Activated CD8-positive, alpha-beta memory T cell treated with anti-CD3 and anti-CD28 coated beads for 1 hour (primary cell): ENCODE data around the gene PPY.
A peak's percentile ranks its signal among the peaks of the same experiment; 100 is the strongest.
"Not testable (repeated sequence)": the region's sequence is repeated elsewhere in the genome, so short reads cannot be mapped to it uniquely, and the experiment has no call there.

Experiments
- DNase-seq, 2 donors: peaks; one replicate each; pipeline ENCODE4 v3.0.0-alpha.2; 2020; ENCODE audit warnings: low read depth in 1 of 2; ENCODE audit errors: extremely low read depth in 1 of 2

PPY gene

DNA sequence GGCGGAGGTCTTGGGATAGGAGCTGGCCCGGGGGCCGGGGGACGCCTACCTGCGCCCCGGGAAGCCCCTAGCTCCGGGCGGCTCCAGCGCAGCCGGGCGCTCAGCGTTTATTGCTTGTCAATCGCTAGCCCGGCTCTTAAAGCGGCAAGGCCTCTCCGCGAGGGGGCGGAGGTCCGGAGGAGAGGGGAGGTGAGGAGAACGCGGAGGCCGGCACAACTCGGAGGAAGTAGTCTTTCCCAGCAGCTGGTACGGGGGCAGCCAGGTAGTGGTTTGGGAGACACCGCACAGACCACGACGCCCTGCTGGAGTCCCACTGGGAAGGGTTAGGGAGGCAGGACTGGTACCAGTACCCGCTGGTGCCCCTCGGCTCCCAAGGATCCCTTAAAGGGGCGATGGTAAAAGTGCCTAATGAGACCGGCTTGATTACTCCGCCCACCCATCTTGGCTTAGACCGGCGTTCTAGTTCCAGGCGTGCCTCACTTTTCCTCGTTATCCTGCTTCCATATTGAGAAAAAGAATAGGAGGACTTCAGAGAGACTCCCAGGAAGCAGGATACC, 34.8 kb downstream of the PPY start, which contains the start of gene MPP2:
TSS of gene MPP2 (minus strand) at position 112 of the 557 bp plus-strand sequence. CDS start 3,076 bp downstream, outside the sequence.
- peak in 1 of 2 donors; percentile 40 for DNase-seq

DNA sequence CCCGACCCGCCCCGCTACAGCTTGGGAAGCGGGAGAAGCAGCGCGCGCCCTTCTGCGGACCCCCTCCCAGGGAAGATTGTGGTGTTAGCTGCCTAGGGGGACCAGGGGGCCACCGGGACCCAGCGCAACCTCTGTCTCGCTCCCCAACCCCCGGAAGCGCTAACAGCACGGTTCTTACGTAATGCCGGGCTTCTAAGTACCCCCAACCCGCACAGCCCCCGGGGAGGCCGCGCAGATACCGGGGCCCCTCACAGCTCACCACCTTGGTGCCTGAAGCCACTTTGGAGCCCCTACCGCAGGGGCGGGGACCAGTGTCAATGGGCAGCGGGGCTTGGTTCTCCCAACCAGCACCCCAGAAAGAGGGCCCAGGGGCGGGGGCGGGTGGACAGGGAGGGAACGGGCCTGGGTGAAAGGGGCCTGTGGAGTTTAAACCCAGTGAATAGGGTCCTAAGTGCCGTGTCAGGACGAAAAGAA, 35.3 kb downstream of the PPY start:
- no peak for DNase-seq

DNA sequence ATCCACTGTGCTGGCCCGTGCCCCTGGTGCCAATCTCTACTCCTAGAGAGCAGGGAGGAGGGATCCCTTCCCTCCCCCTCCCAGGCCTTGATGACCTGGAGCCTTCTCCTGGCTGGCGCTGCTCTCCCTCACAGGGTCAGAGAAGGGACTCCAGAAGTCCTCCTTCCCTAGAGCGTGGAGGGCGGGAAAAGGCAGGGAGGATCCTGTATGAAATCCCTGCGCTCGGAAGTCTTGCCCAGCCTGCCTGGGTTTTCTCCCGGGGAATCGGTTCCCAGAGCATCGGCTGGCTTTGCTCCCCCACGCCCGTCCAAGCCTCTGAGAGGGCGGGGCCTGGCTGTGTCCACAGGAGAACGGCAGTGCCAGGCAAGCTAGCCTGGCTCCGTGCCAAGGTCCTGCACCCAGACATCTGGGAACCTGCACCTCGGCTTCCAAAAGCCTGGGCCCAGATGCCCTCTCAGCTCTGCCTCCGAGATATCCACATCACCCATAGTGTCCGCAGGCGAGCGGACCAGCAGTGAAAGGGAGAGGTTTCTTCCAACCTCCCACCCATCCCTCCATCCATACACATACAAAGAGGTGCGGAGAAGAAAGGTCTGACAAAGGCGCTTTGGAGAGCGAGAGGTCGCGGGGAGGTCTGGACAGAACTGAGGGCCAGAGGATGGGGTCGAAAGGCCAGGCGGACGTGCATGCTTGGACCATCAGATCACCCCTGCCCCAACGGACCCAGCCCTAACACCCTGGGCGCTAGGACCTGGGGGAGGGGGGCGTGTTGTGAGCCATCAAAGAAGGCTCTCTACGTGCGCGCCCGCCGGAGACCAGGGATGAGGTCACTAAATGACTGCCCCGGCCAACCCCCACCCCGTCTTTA, 36.1 kb downstream of the PPY start:
- DNase-seq, result no peak

DNA sequence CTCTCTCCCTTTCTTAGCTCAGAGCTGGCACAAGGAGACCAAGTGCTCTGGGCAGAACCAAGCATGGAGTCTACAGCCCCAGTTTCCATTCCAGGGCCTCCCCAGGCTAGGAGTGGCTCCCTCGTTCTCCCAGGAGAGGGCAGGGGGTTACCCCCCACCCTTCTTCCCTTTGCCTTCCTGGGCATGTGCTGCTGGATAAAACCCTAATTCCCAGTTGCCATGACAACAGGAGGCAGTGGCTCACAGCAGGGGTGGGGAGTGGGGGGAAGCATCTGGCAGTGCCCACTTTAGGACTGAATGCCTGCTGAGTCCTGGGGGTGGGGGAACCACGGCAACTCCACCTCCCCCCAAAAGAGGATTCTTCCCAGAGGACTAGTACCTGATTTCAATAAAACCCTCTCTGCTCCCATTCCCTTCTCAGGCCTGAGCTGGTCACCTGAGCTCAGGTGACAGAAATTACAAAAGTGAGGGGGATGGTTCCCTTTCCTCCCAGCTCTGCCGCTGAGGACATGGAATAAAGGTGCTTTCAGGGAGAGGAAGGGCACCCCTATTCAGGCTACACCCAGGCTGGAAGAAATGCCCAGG, 36.8 kb downstream of the PPY start:
- no peak for DNase-seq

DNA sequence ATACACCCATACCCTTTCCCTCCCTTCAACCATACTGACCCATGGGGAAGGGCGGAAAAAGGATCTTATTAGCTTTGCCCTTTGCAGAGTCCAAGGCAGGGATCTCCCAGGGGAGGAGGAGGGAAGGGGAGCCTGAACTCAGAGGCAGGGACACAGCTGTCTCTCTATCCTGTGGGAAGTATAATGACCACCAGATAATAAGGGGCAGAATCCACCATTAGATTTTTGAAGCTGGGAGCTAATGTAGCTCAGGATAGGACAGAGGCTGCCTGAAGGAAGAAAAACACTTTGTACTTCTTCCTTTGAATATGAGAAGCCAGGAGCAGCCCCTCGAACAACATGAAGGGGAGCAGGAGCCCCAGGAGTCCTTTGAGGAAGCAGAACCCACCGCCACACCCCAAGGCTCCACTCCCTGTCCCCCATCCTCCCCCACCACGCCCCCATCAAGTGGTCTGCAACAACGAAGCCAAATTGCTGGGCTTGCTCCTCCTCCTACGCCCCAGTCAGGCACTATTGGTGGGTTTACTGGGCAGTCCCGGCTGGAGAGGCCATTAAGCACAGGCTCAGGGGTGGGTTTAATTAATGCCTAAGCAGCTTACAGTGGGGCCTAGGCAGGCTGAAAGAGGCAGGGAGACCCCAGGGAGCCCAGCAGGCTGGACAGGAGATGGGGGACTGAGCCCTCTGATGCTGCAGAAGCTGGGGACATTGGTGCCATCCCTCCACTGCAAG, 40.3 kb downstream of the PPY start:
- no peak for DNase-seq

DNA sequence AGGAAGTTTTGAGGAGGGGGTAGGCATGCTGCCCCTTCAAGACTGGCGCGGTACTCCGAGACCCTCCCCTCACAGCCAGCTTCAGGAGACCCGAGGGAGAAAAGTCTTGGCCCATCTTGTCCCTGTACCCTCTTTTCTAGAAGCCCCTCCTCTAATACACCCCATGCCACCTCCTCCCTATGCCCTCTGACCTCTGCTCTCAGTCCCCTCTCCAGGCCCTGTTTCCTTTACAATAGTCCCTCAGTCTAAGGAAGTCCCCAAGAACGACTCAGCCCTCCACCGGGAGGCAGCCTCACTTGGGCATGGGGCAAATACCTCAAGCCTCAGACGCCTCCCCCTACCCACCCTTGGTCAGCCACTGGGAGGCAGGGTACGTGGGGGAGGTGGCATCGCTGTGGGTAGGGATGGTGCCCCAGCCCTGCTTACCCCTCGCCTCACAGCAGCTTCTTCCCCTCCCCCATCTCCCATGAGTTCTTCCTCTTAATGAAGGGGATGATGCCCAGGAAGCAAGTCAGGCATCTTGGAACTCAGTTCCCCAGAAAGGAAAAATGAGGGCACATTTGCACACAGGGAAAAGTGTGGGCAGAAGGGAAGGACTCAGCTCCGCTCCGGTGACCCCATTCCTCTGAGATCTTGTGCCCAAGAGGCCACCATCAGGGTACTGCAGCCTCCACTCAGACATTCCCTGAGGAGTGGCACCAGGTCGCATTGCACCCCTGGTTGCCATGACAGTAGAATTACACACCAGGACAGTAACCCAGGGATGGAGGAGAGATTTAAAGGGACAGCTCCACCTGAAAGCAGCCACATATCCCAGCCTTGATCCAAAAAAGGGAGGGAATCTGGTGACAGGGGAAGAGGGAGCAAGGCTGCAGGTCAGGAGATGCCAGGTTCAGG, 41.2 kb downstream of the PPY start:
- DNase-seq, result no peak

DNA sequence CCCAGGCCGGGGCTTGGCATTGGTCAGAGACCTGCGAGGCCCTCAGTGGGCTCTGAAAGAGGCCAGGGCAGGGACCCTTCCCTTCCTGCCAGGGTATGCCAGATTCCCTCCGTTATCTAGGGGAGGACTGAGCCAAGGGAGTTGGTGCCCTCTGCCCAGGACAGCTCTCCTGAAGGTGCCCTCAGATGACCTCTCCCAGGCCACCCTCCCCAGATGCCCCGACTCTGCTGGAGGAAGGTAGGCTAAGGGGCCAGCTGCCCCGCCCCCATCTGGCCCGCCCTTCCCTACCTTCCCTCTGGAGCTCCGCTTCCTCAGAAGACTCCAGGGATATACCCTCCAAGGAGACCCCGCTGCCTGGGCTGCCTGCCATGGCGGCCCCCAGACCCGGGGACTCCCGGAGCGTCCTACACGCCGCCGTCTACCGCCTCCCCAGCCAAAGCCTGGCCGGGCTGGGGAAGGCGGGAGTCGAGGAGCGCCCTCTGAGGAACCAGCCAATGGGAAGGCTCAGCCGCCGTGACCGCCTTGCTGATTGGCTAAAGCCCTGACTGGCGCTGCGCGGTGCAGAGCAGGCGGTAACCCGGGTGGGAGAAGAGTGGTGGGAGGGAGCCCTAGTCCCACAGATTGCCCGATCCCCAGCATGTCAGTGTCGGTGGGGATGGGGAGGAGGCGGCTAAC, 42.0 kb downstream of the PPY start:
- peak; percentile 62 to 67 for DNase-seq

DNA sequence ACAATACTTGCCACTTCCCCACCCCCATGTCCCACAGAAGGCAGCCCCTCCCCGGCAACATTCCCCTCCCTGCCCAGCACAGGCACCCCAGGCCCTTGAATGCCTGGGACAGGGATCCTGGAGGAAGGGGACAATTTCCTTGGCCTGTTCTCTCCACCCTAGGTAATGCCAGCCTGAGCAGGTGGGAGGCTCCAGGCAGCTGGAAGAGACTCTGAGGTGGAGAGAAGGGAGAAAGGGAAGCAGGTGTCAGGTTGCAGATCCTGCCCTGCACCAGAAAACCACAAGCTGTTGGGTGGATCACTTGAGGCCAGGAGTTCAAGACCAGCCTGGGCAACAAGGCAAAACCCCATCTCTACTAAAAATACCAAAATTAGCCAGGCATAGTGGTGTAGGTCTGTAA, 43.8 kb downstream of the PPY start:
- no peak for DNase-seq

DNA sequence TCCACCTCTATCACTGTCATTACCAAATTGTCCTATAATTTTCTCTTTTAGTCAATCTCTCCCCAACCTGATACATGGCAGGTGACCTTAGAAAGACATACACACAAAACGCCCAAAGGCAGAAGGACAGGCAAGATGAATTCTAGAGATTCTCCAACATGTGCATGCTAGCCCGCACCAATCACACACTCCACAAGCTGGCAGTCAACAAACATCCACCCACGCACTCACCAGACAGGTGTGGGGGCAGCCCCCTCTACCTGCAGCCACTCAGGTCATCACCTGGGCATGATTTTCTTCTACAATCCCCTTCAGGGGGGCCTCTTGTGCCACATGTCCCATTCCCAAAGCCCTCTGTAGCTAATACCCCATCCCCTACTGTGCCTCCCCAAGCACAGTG, 44.4 kb downstream of the PPY start:
- no peak for DNase-seq

DNA sequence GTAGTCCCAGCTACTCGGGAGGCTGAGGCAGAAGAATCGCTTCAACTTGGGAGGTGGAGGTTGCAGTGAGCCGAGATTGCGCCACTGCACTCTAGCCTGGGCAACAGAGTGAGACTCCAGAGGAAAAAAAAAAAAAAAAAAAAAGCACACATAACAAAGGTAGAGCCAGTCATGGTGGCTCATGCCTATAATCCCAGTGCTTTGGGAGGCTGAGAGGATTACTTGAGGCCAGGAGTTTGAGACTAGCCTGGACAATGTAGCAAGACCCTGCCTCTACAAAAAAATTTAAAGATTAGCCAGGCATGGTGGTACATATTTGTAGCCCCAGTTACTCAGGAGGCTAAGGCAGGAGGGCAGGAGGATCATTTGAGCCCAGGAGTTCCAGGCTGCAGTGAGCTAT, 47.8 kb downstream of the PPY start:
- not testable (repeated sequence) for DNase-seq

DNA sequence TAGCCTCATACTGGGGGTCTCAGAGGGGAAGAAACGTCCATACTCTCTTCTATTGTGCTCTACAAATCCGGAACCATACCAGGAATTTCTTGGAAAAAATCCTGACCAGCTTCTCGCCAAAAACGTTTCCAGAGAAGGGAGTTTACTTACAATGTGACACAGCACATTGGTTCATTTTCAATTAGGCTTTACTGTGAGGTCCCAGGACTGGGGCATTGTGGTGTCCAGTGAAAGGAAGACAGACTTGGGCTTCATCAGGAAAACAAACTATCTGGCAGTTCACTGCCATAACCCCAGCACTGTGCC, 49.7 kb downstream of the PPY start:
- no peak for DNase-seq

DNA sequence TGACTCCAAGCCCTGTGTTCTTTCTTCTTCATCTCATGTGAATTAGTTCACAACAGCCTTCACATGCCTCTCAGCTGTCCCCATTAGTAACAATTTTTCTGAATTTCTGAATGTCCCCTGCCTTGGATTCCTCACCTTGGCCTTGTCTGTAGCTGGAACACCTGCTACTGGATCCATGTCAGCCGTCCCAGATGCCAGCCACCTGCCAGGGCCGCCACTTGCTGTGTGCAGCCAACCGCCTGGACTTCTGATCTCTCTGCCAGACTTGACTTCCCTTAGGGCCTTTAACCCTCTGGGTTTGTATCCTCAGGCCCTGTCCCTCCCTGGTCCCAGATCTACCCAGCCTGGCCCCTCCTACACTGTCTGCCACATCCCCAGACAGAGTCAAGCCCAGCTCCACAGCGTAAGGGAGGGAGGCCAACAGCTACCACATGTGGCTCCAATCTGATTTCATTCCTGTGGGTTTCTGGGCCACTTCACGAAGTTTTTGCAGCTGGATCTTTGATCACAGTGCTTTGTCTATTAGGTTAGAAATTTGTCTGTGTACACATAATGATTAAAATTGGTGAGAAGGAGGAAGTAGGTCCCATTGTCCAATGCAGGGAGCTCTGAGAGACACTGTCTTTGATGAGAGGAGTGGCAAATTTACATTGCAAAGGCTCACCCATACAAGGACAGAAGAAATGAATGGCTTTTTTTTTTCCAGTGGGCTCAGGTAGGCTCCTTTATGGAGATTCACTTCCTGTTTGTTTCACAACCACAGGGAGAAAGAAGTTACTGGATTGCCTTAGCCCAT, 50.2 kb downstream of the PPY start:
- DNase-seq, result no peak
